ENCODE data around the gene VARS1.
A peak's percentile ranks its signal among the peaks of the same experiment; 100 is the strongest.
"Not testable (repeated sequence)": the region's sequence is repeated elsewhere in the genome, so short reads cannot be mapped to it uniquely, and the experiment has no call there.

Gene VARS1

DNA sequence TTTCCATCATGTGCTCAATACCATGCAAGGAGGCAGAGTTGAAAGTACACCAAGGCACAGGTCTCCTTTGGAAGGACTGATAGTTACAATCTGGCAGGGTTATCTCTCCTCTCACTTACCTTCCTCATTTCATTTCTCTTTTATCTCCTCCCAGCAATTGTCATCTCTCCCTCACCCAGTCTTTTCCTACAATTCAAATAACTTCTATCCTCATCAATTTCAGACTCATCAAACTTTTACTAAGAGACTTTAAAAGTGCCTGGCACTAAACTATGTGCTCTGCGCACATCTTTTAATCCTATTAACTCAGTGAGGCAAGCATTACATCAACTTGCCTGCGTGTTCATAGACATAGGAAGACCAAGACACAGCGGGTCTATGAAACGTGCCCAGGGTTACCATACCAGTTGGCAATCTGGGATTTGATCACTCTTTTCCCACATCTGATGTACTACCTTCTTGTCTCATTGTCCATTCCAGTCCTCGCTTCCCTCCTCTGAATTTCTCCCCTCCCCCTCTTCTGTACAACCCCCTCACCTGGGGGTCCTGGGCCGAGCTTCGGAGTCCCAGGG is 1.2 kb downstream of the VARS1 start:
- no peak for DNase-seq (ENCODE audit: low read depth in 3 of 3)

DNA sequence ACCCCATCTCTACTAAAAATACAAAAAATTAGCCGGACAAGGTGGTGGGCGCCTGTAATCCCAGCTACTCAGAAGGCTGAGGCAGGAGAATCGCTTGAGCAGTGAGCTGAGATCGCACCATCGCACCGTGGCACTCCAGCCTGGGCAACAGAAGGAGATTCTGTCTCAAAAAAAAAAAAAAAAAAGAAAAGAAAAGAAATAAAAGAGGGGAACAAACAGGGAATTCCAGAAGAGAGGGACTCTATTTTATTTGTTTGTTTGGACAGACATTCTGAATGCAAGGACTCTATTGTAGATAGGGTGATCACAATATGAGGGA is 1.7 kb downstream of the VARS1 start:
- DNase-seq (ENCODE audit: low read depth in 3 of 3): not testable (repeated sequence)

- no peak for DNase-seq (ENCODE audit: low read depth in 3 of 3)
These were observed 2.8 kb downstream of the VARS1 start for GRCh38 chr6:31792761-31793171.

DNA sequence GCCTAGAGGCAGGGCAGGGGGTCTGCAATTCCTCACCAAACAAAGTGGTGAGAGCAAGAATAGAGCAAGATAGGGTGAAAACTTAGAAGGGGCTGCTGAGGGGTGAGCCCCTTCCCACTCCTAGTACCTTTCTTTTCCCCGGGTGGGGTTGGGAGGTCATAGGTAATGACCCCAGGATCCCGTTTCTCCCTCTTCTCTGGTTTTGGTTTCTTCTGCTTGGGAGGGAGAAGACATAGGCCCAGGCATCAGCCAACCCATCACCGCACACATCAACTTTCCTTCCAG is 3.5 kb downstream of the VARS1 start:
- no peak for DNase-seq (ENCODE audit: low read depth in 3 of 3)

DNA sequence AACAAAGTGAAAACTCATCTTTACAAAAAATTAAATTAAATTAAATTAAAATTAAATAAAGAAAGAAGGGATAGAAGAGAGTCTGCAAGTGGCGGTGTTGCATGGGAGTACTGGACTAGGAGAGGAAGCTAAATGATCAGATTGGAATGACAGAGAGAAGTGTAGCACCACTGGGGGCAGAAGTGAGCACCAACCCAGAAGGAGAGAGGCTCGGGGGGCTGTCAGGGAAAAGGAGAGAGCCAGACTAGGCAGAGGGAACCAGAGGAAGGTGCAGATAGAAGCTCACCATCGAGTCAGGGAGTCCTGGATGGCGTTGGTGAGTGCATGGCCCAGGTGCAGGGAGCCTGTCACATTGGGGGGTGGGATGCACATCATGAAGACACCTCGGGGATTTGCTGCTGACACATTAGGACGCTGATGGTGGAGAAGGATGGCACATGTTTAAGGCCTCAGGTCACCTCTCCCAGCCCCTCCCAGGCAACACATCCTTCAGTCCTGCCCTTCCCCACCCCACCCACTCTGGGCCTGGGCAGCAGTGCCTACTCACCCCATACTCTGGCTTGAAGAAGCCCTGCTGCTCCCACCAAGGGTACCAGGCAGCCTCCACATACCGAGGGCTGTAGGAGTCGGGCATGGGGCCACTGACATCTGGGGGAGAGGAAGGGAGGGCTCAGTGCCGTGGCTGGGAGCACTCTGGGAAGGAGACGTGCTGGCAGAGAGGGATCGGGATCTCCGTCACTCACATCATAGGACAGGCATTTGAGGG is 4.0 kb downstream of the VARS1 start:
- DNase-seq (ENCODE audit: low read depth in 3 of 3): no peak

- DNase-seq (ENCODE audit: low read depth in 3 of 3): no peak
These were observed 10.1 kb downstream of the VARS1 start for GRCh38 chr6:31785475-31785874.

DNA sequence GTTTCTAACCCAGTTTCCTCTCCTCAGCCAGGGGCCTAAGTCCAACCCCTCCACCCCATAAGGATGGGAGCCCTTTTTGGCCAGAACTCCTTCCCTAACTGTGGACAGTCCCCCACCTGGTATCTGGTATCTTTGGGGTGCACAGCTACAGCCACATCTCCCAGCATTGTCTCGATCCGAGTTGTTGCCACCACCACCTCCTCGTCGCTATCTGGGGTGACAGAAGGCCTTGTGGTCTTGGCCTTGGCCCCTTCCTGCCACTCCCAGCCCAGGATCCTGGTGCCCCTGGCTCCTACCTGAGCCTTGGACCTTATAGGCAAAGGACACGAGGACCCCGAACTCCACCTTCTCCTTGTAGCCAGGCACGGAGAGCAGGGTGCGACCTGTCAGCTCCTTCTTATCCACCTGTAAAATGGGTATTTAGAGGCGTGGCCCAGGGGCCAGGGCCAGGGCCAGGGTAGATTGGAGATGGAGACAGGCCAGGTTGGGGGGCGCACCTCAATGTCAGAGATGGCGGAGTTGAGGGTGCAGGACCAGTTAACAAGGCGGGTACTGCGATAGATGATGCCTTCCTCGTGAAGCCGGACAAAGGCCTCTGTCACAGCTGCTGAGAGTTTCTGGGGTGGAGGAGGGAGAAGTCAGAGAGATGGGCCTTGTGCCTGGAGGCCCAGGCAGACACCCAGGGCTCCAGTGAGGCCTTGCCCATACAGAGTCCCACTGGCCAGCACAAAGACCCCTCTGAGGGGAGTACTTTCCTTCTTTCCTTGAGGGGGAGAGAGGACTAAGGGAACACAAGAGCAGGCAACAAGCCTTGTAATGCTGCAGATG is 11.2 kb downstream of the VARS1 start:
- no peak for DNase-seq (ENCODE audit: low read depth in 3 of 3)

DNA sequence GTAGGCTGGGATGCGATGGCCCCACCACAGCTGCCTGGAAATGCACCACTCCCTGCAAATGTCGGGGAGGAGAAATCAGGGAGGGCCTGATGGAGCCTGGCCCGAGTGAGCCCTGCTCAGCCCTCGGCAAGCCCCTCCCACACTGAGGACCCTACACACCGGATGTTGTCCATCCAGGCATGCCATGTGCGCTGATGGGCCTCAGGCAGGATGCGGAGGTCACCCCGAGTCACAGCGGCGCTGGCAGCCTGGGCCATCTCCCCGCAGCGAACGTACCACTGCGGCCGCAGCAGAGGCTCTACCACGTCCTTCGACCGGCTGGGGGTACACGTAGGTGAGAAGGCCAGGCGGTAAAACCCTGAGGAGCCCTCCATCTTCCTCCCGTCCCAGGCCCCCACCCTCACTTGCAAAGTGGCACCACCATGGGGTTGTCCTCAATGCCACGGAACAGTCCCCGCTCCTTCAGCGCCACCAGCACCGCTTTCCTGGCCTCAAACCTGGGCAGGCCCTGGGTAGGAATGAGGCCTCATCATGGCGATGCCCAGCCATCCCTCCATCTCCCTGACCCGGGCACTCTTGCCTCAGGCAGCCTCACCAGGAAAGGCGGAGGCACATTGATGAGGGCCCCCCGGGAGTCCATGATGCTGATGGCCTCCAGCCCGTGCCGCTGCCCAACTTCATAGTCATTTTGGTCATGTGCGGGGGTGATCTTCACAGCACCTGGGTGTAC is 13.3 kb downstream of the VARS1 start:
- no peak for DNase-seq (ENCODE audit: low read depth in 3 of 3)

GRCh38 chr6:31781244-31782125 is 14.1 kb downstream of the VARS1 start:
- DNase-seq (ENCODE audit: low read depth in 3 of 3): no peak

GRCh38 chr6:31780507-31781243 is 14.9 kb downstream of the VARS1 start:
- DNase-seq (ENCODE audit: low read depth in 3 of 3): no peak

DNA sequence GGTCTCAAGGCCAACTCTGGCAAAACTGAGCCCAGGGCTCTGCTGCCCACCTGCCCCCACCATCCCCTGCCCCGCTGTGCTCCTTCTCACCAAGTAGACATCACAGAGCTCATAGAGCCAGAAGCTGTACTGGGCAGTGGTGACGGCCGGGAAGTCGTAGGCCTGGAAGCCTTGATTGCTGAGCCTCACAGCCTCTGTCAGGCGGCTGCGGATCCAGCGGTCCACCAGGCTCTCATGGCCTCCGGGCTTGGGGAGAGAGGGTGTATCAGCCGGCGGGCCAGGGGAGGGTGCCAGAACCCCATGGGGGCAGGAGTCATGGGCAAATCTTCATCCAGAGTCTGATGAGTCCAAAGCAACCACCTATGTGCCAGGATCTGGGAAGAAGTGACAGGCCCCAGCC is 15.6 kb downstream of the VARS1 start:
- DNase-seq (ENCODE audit: low read depth in 3 of 3): no peak

GRCh38 chr6:31778999-31779885 is 16.3 kb downstream of the VARS1 start:
- DNase-seq (ENCODE audit: low read depth in 3 of 3): no peak

DNA sequence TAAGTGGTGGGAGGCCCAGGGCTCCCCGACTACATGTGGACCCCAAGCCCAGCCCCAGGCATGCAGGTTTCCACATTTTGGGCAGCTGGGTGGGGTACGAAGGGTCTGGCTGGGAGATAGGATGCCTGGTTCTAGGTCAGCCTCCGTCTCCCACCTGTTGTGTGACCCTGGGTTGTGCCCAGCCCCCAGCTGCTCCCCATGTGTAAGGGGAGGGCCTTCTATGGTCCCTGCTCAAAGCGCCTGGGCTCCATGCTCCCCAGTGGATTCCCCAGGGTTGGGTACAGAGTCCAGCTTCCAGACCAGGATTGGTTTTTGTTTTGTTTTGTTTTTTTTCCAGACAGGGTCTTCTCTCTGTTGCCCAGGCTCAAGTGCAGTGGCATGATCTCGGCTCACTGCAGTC is 17.4 kb downstream of the VARS1 start:
- no peak for DNase-seq (ENCODE audit: low read depth in 3 of 3)

GRCh38 chr6:31777667-31778050 is 17.9 kb downstream of the VARS1 start:
- no peak for DNase-seq (ENCODE audit: low read depth in 3 of 3)

DNA sequence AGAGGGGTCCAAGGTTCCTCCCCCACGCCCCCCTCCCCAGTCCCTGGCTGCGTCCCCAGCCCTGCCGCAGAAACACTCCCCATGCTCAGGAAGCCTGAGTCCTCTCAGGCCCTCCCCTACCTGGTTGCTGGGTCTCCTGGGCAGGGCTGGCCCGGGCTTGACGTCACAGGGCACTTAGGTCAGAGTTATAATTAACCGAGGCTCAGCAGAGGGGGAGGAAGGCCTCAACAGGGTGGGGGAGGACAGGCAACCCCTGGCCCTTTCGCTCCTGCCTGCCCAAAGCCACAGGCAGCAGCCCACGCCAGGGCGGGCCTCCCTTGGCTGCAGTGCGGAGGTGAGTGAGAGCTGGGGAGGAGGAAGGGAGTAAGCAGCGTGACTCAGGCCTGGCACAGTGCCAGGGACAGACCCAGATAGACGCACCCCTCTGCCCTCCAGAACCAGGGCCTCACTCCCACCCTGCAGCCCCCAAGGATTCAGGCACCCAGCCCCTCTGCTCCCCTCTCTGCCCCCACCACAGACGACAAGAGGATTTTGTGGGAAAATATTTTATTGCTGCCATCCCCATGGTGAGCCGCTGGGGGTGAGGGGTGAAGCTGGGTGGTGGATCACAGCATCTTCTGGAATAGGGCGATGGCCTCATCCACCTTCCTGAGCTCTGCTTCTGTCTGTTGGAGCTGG is 18.4 kb downstream of the VARS1 start, which contains the start of gene VWA7:
VWA7 (minus strand) TSS at position 340 of the 678 bp plus-strand sequence. CDS start 549 bp downstream, outside the sequence.
- DNase-seq (ENCODE audit: low read depth in 3 of 3): peak; percentile 60 to 74 (median 71)

DNA sequence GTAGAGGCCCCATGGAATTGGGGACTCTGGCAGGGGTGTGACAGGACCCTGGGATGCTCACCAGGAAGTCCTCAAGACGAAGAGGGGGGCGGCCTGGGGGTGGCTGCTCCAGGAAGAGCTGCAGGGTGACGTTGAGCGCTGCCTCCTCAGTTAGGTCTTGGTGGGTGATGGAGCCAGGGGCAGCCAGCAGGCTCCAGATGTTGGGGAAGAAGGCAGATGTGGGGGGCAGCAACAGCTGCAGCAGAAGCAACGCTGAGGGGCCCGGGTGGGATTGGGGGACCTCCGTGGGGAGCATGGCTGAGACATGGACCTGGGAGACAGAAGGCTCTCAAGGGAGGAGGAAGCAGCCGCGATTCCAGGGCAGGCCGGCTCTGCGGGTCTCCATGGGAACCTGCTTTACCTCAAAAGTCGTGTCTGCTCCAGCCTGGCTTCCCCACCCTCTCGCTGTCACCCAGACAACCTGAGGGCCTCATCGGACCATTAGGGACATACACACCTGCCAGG is 19.0 kb downstream of the VARS1 start:
- no peak for DNase-seq (ENCODE audit: low read depth in 3 of 3)

DNA sequence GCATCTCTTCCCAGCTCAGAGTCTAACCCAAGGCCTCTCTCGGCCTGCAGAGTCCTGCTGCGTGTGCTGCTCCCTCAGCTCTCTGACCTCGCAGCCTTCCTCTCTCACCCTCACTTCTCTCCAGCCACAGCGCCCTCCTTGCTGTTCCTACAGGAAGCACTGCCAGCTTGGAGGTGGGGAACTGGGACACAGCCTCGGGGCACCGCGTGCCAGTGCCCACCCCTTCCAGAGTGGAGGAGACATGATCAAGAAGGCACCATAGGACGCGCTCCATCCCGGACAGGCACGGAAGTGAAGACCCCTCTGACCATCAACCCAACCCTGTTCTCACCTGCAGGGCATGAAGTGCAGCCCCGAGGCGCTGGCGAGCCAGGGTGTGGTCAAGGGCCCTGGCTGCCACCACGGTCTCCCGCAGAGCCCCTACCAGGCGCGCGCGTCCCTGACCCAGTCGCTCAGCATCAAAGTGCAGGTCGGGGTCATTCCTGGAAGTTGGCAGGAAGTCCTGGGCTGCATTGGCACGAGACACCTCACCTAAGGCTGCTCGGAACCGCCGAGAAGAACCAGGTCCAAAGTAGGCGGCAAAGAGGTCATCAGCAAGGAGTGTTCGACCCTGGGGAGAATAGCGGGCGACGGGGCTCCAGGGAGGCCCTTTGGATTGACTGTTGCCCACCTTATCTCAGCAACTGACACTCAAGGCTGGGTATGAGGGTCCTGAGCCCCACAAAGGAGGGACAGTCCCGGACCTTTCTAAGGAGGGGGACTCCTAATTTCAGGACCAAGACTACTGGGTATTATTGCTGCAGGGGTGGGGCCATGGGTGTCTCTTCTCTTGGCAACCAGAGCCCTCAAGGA is 19.7 kb downstream of the VARS1 start:
- DNase-seq (ENCODE audit: low read depth in 3 of 3): no peak

DNA sequence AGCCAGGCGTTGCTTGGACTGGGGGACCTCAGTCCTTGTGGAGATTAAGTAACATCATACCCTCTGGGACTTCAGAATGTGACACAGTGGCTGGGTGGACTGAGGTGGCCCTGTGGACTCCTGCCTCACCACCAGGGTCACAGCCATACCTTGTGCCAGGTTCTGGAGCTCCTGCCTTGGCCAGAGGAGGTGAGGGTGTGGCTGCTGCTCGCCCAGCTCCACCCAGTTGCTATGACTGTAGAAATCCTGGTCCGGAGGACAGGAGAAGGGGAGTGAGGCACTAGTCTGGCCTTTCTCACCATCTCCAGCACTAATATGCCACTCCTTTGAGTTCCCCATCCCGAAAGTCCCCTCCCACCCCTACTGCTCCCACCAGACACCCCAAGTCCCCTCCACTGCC is 20.4 kb downstream of the VARS1 start:
- DNase-seq (ENCODE audit: low read depth in 3 of 3): no peak
